Ascending aorta (tissue), 2 donors: ENCODE results near the gene TLE6. TPM values are rescaled to one million over a fixed set of nuclear protein-coding genes. Genes with fewer than 3 reads are reported as not detected.

Experiments
- DNase-seq, 2 donors: peaks; one replicate each; pipeline ENCODE4 v3.0.0-alpha.2; 2019; ENCODE audit warnings: low spot score in 2 of 2
- H3K27ac ChIP-seq, 2 donors: fragments of 200-600 bp; sonication (generic); one replicate each; pipeline ENCODE4 v1.5.1; 2016 to 2017; ENCODE audit warnings: mild to moderate bottlenecking in 1 of 2
- H3K27me3 ChIP-seq: fragments of 200-600 bp; sonication (generic); one replicate; pipeline ENCODE4 v1.5.1; 2017
- H3K36me3 ChIP-seq, 2 donors: fragments of 200-600 bp; sonication (generic); one replicate each; pipeline ENCODE4 v1.5.1; 2016
- H3K4me1 ChIP-seq, 2 donors: fragments of 200-600 bp; sonication (generic); one replicate each; pipeline ENCODE4 v1.5.1; 2016 to 2017; ENCODE audit warnings: mild to moderate bottlenecking in 1 of 2
- H3K4me3 ChIP-seq, 2 donors: fragments of 200-600 bp; sonication (generic); one replicate each; pipeline ENCODE4 v1.5.1; 2016 to 2017; ENCODE audit warnings: mild to moderate bottlenecking in 1 of 2
- H3K9me3 ChIP-seq, 2 donors: fragments of 200-600 bp; sonication (generic); one replicate each; pipeline ENCODE4 v1.5.1; 2016
- intact Hi-C: fragments of 100-400 bp; cut with DNase I; formaldehyde crosslinking; loops from one replicate; pipeline ENCODE4 v1.15.1; 2023
- total RNA-seq: library from RNA; depleted of rRNA; stranded (reverse); fragments of >200 nt; gene quantifications from one replicate; pipeline ENCODE4 v1.1.0, GENCODE V29; 2016
- TF ChIP-seq, protein P1 (sequence below), 3 experiments: fragments of 200-600 bp in 2 of 3; fragments of 450-650 bp in 1 of 3; sonication (generic) in 2 of 3; IDR thresholded peaks; one replicate each; pipeline ENCODE4 v1.5.1; 2016 to 2019; ENCODE audit warnings: antibody characterized with exemption in 3 of 3, mild to moderate bottlenecking in 1 of 3, moderate library complexity in 1 of 3

The TLE6 gene
- total RNA-seq, 1 donor from 2014 or later: not detected

DNA sequence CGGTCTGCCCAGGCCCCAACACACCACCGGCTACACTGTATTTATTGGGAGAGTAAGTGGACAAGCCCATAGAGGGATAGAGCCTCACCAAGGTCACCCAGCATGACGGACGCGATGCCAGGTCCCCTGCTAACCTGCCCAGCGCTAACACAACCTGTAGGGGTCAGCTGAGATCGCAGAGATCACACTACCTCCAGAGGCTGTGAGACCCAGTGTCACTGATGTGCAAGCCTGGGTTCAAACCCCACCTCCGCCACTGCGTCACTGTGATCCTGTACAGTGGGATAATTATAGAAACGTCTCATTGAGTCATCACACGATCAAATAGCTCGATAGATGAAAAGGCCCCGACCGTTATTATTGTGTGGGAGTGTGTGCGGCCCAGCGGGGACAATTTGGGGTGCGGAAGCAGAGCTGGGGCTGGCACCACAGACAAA is 62.3 kb downstream of the TLE6 start:
- no peak overlapping the region for H3K4me3 ChIP-seq
- no peaks in the 10 kb centered on the region for H3K9me3 ChIP-seq
- H3K27me3 ChIP-seq: no peaks in the 10 kb centered on the region
- DNase-seq: no peak
- no peak overlapping the region for H3K27ac ChIP-seq
- TF ChIP-seq, protein P1, sequence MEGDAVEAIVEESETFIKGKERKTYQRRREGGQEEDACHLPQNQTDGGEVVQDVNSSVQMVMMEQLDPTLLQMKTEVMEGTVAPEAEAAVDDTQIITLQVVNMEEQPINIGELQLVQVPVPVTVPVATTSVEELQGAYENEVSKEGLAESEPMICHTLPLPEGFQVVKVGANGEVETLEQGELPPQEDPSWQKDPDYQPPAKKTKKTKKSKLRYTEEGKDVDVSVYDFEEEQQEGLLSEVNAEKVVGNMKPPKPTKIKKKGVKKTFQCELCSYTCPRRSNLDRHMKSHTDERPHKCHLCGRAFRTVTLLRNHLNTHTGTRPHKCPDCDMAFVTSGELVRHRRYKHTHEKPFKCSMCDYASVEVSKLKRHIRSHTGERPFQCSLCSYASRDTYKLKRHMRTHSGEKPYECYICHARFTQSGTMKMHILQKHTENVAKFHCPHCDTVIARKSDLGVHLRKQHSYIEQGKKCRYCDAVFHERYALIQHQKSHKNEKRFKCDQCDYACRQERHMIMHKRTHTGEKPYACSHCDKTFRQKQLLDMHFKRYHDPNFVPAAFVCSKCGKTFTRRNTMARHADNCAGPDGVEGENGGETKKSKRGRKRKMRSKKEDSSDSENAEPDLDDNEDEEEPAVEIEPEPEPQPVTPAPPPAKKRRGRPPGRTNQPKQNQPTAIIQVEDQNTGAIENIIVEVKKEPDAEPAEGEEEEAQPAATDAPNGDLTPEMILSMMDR (IDR thresholded peaks at IDR 0.05): no peak
- intact Hi-C loops: loop anchor here (5.0 kb wide), 1 partner anchor 723 kb away; the partner anchor contains the start of genes APBA3 and MRPL54
- H3K36me3 ChIP-seq: no peaks in the 10 kb centered on the region
- peaks cover 0 to 7% of the 10 kb centered on the region in 2 donors for H3K4me1 ChIP-seq

DNA sequence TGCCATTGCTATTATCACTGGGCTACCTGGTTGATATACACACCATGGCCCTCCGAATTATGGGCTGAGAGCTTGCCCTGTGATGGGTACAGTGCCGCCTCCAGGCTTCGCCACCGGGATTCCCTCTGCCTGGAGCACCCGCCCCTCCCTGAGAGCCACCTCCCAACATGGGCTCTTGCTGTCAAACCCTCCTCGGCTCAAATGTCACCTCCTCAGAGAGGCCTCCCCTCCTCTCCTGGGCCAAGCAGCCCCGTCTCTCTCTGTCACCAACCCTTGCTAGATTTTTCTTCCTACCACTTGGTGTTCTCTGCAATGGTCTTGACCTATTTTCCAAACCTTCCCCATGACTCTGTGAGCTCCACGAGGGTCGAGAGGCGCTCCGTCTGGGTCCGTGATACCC is 64.0 kb downstream of the TLE6 start:
- Histone ChIP-seq H3K27ac (no peak overlapping the region), H3K27me3 (no peaks in the 10 kb centered on the region), H3K36me3 (no peaks in the 10 kb centered on the region), H3K4me1 (no peaks in the 10 kb centered on the region), H3K9me3 (no peaks in the 10 kb centered on the region), H3K4me3 (no peak overlapping the region)
- no peak for DNase-seq
- TF ChIP-seq, protein P1 (IDR thresholded peaks at IDR 0.05): no peak
- intact Hi-C loops: no loop called here

DNA sequence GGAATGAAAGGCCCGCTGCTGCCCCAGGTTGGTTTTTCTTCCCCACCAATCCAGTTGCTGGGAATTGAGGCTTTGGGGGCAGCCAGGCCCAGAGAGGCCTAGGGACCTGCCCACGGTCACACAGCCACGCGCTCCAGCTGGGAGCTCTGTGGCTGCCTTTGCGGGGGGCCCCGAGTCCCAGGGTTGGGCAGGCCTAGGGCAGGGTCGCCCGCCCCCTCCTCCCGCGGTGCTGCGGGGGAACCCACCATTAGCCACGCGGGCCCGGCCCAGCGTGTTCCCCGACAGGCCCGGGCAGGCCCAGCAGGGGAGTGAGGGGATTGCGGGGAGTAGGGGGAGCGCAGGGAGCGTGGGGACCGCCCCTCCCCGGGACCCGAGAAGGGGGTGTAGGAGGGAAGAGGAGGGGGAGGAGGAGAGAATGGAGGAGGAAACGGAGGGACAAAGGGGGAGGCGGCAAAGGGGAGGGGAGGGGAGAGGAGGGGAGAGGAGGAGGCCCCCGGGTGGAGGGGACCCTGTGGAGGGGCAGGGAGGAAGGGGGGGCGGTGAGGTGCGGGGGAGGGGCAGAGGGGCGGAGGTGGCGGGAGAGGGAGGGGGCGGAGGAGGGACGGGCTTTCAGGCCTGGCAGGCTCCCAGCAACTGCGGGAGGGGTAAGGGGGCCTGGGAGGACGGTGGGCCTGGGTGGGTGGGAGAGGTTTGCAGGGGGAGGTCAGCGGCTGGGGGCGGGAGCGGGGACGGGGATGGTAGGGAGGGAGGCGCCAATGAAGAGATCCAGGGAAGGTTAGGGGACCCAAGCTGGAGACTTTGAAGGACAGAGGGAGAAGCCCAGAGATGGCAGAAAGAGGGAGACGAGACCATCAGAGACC is 64.6 kb downstream of the TLE6 start:
- Histone ChIP-seq H3K27ac (no peak overlapping the region), H3K27me3 (no peaks in the 10 kb centered on the region), H3K9me3 (no peaks in the 10 kb centered on the region), H3K4me3 (no peak overlapping the region), H3K36me3 (no peaks in the 10 kb centered on the region), H3K4me1 (no peaks in the 10 kb centered on the region)
- intact Hi-C loops: no loop called here
- no peak for DNase-seq
- TF ChIP-seq, protein P1 (IDR thresholded peaks at IDR 0.05): no peak

DNA sequence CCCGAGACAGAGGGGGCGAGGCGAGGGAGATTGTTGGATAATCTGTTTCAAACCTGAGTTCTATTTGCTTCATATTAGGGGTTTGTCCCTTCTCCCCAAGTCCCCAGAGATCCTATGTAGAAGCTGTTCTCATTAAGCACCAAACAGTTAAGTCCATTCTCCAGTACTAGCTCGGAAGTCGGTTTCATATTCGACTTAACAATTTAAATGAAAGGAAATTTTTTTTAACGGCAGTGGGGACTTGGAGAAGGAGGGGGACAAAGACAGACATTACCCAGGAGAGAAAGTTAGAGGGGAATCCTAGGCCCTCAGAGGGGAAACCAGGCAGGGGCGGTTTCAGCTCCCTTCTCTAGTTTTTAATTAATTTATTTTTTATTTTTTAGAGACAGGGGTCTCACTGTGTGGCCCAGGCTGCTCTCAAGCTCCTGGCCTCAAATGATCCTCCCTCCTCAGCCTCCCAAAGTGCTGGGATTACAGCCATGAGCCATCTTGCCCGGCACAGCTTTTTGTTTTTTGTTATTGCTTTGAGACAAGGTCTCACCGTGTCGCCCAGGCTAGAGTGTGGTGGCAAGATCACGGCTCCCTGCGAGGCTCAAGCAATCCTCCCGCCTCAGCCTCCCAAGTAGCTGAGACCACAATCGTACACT is 65.4 kb downstream of the TLE6 start:
- peaks cover 0 to 5% of the 10 kb centered on the region in 2 donors for H3K4me1 ChIP-seq
- no peaks in the 10 kb centered on the region for H3K36me3 ChIP-seq
- H3K4me3 ChIP-seq: no peak overlapping the region
- intact Hi-C loops: no loop called here
- H3K27me3 ChIP-seq: no peaks in the 10 kb centered on the region
- no peak overlapping the region for H3K27ac ChIP-seq
- DNase-seq: no peak
- no peaks in the 10 kb centered on the region for H3K9me3 ChIP-seq
- TF ChIP-seq, protein P1 (IDR thresholded peaks at IDR 0.05): no peak

Other genes starting within 250 kb of the TLE6 start
- gene SLC39A3, start 237.5 kb upstream of the TLE6 start, total RNA-seq: 72.7 TPM
- 29.8 TPM for gene SGTA, start 194.3 kb upstream of the TLE6 start, total RNA-seq
- 67.3 TPM for gene THOP1, start 192.1 kb upstream of the TLE6 start, total RNA-seq
- gene ZNF554, start 157.7 kb upstream of the TLE6 start, total RNA-seq: 1.1 TPM
- 6.8 TPM for gene ZNF555, start 136.1 kb upstream of the TLE6 start, total RNA-seq
- not detected for gene ZNF556, start 110.2 kb upstream of the TLE6 start, total RNA-seq
- 9.8 TPM for gene ZNF57, start 76.6 kb upstream of the TLE6 start, total RNA-seq
- gene ZNF77, start 32.6 kb upstream of the TLE6 start, total RNA-seq: 3.0 TPM
- gene TLE2, start 51.7 kb downstream of the TLE6 start, total RNA-seq: 86.3 TPM
- 559 TPM for gene TLE5, start 84.9 kb downstream of the TLE6 start, total RNA-seq
- gene GNA11, start 116.8 kb downstream of the TLE6 start, total RNA-seq: 178 TPM
- 7.1 TPM for gene GNA15, start 158.5 kb downstream of the TLE6 start, total RNA-seq
- 4.9 TPM for gene S1PR4, start 201.2 kb downstream of the TLE6 start, total RNA-seq
- gene NCLN, start 208.4 kb downstream of the TLE6 start, total RNA-seq: 118 TPM
- not detected for gene CELF5, start 247.1 kb downstream of the TLE6 start, total RNA-seq